Bone marrow (tissue), 2 donors: ENCODE results near the gene GNPTAB.
"Not testable (repeated sequence)": the region's sequence is repeated elsewhere in the genome, so short reads cannot be mapped to it uniquely, and the experiment has no call there.

Experiments used
- DNase-seq, 2 donors: peaks; one replicate each; lab custom pipeline; 2025; lab: John Stamatoyannopoulos, UW

The GNPTAB gene

DNA sequence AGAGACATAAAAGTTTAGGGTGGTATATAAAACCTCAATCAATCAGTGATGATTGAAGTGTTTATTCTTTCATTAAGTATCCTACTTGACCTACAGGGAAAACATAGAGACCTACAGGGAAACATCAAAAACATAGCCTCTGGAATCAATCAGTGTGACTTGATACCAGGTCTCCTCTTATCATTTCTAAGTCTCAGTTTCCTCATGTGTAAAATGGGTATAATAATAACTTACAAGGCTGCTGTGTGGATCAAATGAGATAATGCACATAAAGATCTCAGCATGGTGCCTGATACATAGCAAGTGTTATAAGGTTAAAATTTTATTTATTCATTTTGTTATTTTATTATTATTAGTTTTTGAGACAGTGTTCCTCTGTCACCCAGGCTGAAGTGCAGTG, 22.2 kb upstream of the GNPTAB start:
- no peak for DNase-seq

DNA sequence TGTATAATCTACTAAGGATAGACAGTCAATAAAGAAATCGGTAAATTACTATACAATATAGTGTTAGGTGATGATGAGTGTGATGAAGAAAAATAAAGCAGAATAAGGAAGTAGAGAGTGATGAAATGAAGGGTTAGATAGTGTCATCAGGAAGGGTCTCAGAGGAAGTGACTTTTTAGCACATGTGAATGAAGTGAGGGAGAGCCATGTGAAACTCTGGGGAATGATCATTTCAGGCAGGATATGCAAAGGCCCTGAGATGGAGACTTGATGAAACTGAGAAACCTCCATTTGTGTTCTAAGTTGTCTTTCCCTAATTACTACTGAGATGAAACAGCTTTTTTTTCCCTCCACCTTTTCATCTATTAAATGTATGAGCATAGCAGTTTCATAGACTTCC, 19.4 kb upstream of the GNPTAB start:
- DNase-seq, result peak in 1 of 2 donors; percentile 22

DNA sequence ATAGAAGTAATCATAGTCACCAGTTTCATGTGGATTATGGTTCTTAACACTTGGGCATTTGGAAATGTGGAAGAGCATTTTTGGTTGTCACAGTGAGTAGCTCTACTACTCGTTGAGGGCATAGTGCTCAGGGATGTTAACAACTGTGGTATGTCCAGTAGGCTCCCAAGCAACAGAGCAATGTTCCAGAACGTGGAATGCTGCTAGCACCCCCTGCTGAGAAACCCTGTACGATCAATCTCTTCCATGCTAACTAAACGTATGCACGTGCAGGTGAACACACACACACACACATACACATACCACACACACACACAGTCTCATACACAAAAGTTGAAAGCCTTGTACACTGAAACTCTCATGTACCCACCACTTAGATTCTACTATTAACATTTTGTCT, 16.6 kb upstream of the GNPTAB start:
- no peak for DNase-seq

DNA sequence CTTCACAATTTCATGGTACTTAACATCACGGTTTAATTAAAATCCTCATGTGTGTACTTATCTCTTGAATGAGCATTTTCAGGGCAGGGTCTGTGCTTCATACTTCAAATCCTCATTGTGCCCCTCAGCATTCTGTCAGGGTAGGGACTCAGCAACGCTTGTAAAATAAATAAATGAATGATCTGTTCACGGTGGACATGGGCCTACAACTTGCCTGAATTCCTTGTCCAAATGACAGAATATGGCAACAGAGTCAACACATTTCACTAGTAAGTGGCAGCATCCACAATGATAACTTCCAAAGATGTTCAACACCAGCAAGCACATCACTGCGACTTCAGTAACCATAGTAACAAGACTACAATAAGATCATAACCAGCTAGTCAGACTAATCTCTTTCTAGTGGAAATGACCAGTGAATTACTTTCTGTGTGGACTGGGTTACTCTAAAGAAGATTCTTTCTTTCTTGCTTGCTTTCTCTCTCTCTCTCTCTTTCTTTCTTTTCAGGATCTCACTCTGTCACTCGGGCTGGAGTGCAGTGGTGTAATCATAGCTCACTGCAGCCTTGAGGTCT, 14.5 kb upstream of the GNPTAB start:
- DNase-seq, result no peak

DNA sequence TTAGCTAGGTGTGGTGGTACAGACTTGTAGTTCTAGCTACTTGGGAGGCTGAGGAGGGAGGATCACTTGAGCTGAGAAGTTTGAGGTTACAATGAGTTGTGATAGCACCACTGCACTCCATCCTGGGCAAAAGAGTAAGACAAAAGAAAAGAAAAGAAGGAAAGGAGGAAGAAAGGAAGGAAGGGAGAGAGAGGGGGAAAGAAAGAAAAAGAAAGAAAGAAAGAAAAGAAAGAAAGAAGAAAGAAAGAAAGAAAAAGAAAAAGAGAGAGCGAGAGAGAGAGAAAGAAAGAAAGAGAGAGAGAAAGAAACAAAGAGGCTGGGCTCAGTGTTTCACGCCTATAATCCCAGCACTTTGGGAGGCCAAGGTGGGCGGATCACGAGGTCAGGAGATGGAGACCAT, 10.3 kb upstream of the GNPTAB start:
- DNase-seq, result no peak

DNA sequence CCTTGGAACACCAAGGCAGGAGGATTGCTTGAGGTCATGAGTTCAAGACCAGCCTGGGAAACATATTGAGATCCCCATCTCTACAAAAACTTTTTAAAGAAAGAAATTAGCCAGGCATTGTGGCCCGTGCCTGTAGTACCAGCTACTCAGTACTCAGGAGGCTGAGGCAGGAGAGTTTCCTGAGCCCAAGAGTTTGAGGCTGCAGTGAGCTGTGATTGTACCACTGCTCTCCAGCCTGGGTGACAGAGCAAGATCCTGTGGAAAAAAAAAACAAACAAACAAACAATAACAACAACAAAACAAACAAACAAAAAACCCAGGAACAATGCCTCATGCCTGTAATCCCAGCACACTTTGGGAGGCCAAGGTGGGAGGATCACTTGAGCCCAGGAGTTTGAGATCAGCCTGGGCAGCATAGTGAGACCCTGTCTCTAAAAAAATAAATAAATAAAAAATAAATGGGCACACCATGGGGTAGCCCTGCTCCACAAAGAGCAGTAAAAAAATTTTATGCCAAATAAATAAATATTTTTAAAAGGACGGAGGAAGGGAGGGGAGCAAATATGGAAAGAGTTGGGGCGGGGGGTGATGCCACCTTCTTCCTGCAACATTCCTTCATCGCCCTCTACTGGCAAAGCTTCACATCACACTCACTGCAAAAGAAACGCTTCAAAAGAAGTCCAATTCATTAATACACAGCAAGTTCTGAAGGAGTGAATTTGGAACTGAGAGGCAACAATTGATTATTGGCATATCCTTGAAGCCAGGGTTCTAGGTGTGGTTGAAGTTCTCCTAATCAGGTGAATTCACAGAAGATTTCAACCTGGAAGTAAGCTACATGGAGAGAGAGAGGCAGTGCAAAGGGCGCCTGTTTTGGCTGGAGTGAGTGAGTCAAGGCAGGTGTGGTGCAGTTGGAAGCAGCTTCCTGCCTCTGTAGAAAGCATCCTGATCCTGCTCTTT, 8.8 kb upstream of the GNPTAB start:
- DNase-seq, result peak in 1 of 2 donors; percentile 56

DNA sequence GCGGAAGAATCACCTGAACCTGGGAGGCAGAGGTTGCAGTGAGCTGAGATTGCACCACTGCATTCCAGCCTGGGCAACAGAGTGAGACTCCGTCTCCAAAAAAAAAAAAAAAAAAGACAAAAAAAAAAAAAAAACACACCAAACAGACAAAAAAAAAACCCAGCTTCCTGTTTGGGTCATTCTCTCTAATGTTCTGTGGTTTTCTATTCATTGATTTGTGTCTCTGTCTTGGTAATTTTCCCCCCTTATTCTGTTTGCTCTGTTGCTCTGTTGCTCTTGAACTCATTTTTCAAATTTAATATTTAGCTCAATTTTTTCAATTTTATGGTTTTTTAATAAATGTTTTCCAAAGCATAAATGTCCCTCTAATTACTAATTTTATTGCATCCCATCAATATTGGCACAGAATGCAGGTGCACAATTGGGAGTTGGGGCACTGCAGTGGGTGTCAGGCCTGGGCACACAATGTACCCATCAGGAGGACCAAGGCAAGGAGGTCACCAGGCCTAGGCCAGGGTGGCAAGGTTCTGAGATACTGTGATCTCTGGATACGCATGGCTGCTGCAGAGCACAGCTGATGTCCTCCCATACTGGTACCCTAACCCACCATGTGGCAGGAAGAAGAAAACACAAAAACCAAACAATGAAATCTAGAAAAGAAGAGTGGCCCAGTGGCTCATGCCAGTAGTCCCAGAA, 8.0 kb upstream of the GNPTAB start:
- DNase-seq, result no peak

DNA sequence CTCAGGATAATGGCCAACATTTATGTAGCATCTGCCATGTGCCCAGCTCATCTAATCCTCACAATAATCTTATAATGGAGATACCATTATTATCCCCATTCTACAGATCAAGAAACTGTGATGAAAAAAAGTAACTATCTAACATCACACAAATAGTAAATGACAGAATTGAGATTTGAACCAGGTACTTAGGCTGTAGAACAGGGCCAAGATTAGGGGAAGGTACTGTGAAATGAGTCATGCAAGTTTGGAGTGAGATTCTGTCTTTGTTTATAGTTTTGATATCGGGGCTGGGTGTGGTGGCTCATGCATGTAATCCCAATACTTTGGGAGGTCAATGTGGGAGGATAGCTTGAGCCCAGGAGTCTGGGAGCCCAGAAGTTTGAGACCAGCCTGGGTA, 1.3 kb upstream of the GNPTAB start:
- DNase-seq, result peak in 1 of 2 donors; percentile 9

DNA sequence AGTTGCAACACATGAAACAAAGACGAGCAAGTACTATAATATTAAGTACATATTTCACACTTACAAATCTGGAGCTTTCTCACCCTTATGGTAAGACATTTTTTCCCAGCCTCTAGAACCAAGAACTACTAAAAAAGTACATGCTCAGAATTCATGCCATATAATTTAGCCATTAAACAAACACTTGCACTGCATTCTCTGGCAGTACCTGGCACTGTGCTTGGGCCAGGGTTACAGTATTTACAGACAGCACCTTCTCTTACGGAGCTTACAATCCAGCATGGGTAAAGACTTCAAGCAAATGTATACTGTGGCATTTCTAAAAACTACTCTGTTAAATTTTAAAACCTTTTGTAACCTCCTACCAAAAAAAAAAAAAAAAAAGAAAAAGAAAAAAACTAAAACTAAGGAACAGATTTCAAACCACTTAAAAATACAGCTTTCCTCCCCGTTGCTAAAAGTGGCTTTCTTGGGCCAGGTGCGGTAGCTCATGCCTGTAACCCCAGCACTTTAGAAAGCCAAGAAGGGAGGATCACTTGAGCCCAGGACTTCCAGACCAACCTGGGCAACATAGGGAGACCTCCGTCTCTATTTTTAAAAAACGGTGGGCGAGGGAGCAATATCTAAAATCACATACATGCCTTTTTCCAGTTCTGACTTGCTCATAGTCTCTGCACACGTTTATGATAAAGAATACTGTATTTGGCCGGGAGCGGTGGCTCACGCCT, 956 bp downstream of the GNPTAB start:
- no peak for DNase-seq

DNA sequence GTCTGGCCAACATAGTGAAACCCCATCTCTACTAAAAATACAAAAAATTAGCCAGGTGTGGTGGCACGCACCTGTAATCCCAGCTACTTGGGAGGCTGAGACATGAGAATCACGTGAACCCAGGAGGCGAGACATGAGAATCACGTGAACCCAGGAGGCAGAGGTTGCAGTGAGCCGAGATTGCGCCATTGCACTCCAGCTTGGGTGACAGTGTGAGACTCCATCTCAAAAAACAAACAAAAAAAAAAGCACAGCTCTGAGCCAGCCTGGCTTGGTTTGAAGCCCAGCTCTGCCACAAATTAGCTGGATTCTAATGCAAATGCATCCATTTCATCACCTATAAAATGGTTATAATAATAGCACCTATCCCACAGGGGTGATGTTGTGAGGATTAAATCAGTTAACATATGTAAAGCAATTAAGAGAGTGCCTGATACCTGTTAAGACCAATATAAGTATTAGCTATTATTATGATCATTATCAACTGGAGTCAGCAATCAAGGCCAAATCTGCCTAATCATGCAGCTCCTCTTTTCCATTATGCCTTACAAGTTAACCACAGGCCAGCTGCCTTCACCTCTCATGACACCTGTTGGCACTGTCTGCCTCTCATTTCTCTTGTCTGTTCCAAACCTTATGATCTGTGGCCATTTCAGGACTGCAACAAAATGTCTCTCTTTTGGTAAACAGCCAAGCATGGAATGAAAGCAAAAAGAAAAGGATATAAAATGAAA, 2.1 kb downstream of the GNPTAB start:
- DNase-seq, result no peak

DNA sequence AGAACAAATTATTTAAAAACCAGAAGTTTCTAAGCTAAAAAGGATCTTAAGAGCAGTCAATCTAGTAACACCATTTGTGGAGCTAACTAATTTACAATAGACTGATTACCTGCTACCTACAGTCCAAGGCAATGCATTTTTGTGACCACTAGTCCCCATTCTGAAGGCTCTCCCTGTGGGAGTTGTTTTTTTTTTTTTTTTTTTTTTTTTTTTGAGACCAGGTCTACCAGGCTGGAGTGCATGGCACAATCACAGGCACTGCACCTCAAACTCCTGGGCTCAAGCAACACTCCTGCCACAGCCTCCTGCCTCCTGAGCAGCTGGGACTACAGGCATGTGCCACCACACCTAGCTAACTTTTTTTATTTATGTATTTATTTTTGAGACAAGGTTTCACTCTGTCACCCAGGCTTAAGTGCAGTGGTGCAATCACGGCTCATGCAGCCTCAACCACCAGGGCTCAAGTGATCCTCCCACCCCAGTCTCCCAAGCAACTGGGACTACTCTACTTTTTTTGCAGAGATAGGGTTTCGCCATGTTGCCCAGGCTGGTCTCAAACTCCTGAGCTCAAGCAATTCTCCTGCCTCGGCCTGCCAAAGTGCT, 3.9 kb downstream of the GNPTAB start:
- DNase-seq, result no peak

DNA sequence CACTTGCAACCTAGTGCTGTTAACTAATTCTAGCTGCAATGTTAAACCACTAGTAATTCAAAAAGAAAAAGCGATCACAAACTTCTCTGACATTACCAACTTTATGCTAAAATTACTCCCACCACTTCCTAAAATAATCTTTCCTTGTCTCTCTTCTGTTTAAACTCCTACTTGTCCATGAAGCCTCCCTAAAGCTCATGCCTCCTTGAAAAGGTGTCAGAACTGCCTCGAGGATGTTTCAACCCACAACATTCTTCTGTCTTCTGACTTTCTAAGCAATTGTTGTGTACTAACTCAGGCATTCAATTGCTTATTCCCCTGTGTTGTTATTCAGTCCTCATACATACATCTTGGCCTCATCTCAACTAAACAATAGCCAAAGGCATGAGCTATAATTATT, 5.9 kb downstream of the GNPTAB start:
- no peak for DNase-seq

DNA sequence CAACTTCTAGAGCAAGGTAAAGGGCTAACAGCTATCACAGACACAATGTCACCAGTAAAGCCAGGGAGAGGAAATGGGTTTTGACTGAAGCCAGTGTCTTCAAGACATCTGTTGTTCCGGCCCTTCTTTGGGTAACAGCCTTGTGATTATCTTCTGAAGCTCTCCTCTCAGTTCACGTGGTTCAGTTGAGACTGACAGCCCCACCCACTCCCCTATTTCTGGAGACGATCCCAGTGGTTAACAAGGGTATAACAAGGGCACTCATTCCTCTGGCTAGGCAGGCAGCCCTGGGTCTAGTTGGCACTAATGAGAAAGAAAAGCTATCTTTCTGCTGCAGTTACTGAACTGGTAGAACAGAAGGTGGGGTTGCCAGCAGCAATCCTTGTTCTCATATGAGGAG, 6.9 kb downstream of the GNPTAB start:
- peak in 1 of 2 donors; percentile 99 for DNase-seq

DNA sequence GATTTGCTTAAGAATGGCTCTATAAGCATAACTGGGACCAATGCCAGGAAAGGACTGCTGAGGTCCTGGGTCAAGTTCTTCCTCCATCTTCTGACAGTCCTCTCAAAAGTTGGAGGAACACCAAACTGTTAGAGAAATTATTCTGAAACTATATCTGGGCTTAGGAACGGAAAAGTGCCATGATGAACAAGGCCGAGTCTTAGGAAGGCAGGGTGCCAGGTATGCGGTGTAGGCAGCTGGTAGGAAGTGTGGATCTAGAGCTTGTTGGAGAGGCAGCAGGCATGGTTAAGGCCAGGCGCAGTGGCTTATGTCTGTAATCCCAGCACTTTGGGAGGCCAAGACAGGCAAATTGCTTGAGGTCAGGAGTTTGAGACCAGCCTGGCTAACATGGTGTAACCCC, 7.7 kb downstream of the GNPTAB start:
- no peak for DNase-seq

DNA sequence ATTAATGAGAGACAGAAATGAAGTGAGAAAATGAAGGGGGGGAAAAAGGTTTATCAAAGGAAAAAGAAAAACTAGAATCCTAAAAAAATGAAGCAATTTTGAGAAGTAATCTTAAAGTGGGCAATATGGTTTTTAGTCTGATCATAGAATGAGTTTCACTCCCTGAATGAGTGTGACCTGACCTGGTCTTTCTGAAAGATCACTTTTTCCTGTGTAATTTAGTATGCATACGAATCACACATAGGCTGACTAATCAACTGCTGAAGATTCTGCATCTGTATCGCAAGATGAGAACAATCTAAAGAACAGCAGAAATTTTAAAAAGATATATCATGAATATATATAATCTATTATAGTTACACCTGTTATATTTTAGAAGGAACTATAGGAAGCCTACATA, 11.3 kb downstream of the GNPTAB start:
- DNase-seq, result no peak

DNA sequence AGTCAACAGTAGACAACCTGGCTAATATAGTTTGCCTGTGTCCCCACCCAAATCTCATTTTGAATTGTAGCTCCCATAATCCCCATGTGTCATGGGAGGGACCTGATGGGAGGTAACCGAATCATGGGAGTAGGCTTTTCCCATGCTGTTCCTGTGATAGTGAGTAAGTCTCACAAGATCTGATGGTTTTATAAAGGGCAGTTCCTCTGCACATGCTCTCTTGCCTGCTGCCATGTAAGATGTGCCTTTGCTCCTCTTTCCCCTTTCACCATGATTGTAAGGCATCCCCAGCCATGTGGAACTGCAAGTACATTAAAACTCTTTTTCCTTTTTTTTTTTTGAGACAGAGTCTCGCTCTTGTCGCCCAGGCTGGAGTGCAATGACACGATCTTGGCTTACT, 12.1 kb downstream of the GNPTAB start:
- DNase-seq, result not testable (repeated sequence)

DNA sequence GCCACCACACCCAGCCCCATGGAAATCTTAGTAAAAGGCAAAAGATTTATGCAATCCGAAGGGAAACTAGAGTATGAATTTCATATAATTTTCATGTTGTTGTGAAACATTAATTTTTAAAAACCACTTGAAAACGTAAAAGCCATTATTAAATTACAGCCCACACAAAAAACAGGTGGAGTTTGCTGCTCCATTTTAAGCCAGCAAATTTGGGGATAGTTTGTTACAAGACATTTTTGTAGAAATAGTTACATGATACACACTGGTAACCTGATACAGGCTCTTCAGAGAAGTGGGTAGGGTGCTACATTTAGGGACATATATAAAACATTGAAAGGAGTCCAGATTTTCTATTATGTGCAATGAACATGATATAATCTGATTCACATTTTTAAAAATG, 17.6 kb downstream of the GNPTAB start:
- DNase-seq, result no peak

DNA sequence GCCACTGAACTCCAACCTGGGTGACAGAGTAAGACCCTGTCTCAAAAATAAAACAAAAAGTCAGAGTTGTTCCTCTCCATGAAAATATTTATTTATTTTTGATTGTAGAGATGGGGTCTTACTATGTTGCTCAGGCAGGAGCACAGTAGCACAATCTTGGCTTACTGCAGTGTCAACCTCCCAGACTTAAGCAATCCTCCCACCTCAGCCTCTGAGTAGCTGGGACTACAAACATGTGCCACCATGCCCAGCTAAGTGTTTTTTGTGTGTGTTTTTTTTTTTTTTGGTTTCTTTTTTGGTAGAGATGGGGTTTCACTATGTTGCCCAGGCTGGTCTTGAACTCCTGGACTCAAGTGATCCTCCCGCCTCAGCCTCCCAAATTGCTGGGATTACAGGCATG, 18.0 kb downstream of the GNPTAB start:
- DNase-seq, result not testable (repeated sequence)

DNA sequence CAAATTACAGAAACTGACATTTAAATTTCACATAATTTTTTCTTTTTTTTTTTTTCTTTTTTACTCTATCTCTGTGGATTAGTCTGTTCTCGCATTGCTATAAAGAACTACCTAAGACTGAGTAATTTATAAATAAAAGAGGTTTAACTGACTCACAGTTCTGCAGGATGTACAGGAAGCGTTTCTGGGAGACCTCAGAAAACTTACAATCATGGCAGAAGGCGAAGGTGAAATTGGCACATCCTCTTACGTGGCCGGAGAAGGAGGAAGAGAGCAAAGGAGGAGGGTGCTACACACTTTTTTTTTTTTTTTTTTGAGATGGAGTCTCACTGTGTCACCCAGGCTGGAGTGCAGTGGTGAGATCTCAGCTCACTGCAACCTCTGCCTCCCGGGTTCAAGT, 19.4 kb downstream of the GNPTAB start:
- not testable (repeated sequence) for DNase-seq

DNA sequence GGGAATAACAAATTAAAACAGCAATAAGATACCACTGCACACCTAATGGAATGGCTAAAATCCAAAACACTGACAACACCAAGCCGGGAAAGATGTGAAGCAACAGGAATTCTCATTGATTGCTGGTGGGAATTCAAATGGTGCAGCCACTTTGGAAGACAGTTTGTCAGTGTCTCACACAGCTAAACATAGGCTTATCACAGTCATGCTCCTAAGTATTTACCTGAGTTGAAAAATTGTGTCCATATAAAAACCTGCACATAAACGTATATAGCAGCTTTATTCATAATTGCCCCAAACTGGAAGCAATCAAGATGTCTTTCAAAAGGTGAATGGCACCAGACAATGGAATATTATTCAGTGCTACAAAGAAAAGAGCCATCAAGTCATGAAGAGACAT, 21.6 kb downstream of the GNPTAB start:
- no peak for DNase-seq

DNA sequence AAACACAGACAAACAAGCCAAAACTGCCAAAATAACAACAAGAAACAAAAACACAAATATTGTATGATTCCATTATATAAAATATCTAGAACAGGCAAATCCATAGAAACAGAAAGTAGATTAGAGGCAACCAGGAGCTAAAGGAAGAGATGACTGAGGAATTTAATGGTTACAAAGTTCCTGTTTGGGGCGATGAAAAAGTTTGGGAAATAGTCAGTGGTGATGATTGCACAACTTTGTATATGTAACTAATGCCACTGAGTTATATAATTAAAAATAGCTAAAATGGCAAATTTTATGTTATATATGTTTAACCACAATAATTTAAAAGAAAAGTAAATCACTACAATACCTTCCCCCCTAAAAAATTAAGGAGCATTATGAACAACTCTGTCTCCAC, 24.5 kb downstream of the GNPTAB start:
- DNase-seq, result no peak
